Panc1 (cell line): ENCODE data around the gene SCN2A. TPM values are rescaled to one million over a fixed set of nuclear protein-coding genes. Genes with fewer than 3 reads are reported as not detected.
A peak's percentile ranks its signal among the peaks of the same experiment; 100 is the strongest.

Experiments used
- ATAC-seq: fragments of 200-7000 bp; cut with Tn5 transposase; 2 replicates; pipeline ENCODE4 v1.9.1; 2020; ENCODE audit warnings: mild to moderate bottlenecking, moderate library complexity
- BruUV-seq: library from RNA; stranded (reverse); fragments of 400-500 nt; replicated peaks from 2 replicates; lab custom pipeline; 2021; lab: Mats Ljungman, UMichigan
- CTCF ChIA-PET: fragments of 300-600 bp; sonication (Branson Sonifier 250); formaldehyde crosslinking; loops from one replicate; lab custom pipeline; 2022; ENCODE audit warnings: antibody characterized with exemption; lab: Charles Lee
- POLR2A ChIA-PET: fragments of 300-600 bp; sonication (Branson Sonifier 250); formaldehyde crosslinking; loops from one replicate; lab custom pipeline; 2022; ENCODE audit warnings: antibody characterized with exemption; lab: Charles Lee
- DNase-seq: peaks from one replicate; pipeline ENCODE4 v3.0.0-alpha.2; 2010; ENCODE audit warnings: low read depth, low spot score
- H3K27ac ChIP-seq: 2 replicates; pipeline ENCODE4 v1.5.1; 2011; ENCODE audit warnings: mild to moderate bottlenecking, low read length, inconsistent platforms
- H3K27me3 ChIP-seq: fragments of 200-500 bp; sonication (Bioruptor generic); 2 replicates; pipeline ENCODE4 v1.6.0; 2014; ENCODE audit warnings: low read length, inconsistent platforms; ENCODE audit not compliant: control insufficient read depth, insufficient read depth
- H3K36me3 ChIP-seq: fragments of 200-500 bp; sonication (Bioruptor generic); 2 replicates; pipeline ENCODE4 v1.5.1; 2014; ENCODE audit warnings: inconsistent platforms, mild to moderate bottlenecking, low read length, moderate library complexity; ENCODE audit not compliant: control insufficient read depth, insufficient read depth
- H3K4me1 ChIP-seq: 2 replicates; pipeline ENCODE4 v1.5.1; 2011; ENCODE audit warnings: inconsistent platforms, mild to moderate bottlenecking, low read length, moderate library complexity; ENCODE audit not compliant: control insufficient read depth, insufficient read depth
- H3K4me3 ChIP-seq, 2 experiments: 2 replicates each; pipeline ENCODE4 v1.5.1; 2011 to 2012; ENCODE audit warnings: low read depth in 2 of 2, low read length in 2 of 2, mild to moderate bottlenecking in 2 of 2, inconsistent platforms in 1 of 2, moderate library complexity in 1 of 2
- H3K9me3 ChIP-seq: fragments of 200-500 bp; sonication (Bioruptor generic); 2 replicates; pipeline ENCODE4 v1.5.1; 2014; ENCODE audit warnings: low read depth, mild to moderate bottlenecking, inconsistent platforms, low read length, moderate library complexity; ENCODE audit not compliant: control insufficient read depth, insufficient read depth
- POLR2AphosphoS5 ChIP-seq: IDR thresholded peaks from 2 replicates; pipeline ENCODE4 v1.6.1; 2012; ENCODE audit warnings: mild to moderate bottlenecking, low read depth, low read length, moderate library complexity
- REST ChIP-seq, 2 experiments: IDR thresholded peaks; 2 replicates each; pipeline ENCODE4 v1.6.1; 2011 to 2012; ENCODE audit warnings: low read depth in 2 of 2, control low read depth in 1 of 2, low read length in 1 of 2, mild to moderate bottlenecking in 1 of 2, moderate library complexity in 1 of 2; ENCODE audit not compliant: insufficient read depth in 1 of 2
- SIN3A ChIP-seq: IDR thresholded peaks from 2 replicates; pipeline ENCODE4 v1.6.1; 2012; ENCODE audit warnings: low read depth, mild to moderate bottlenecking, low read length, moderate library complexity, borderline replicate concordance; ENCODE audit not compliant: insufficient read depth
- TCF7L2 ChIP-seq: IDR thresholded peaks from 2 replicates; pipeline ENCODE4 v1.6.1; 2011; ENCODE audit warnings: mild to moderate bottlenecking, low read depth, low read length, inconsistent platforms
- in situ Hi-C: cut with HindIII; loops from 2 replicates; pipeline ENCODE4 v1.10.0; 2016; ENCODE audit warnings: low sequenced_read_pairs, low pct_unique_long_range_greater_than_20kb
- intact Hi-C: fragments of 100-400 bp; cut with micrococcal nuclease; formaldehyde crosslinking; loops from one replicate; pipeline ENCODE4 v1.10.0; 2022; ENCODE audit not compliant: unreplicated experiment
- total RNA-seq: library from RNA; stranded (reverse); gene quantifications from one replicate; pipeline ENCODE4 v1.2.1, GENCODE V29; 2021; ENCODE audit not compliant: unreplicated experiment
- TF ChIP-seq, protein P1 (sequence below): fragments of 450-650 bp; IDR thresholded peaks from 2 replicates; pipeline ENCODE4 v1.5.1; 2017; ENCODE audit warnings: mild to moderate bottlenecking

The SCN2A gene
- total RNA-seq, 1 experiment from 2014 or later: not detected

GRCh38 chr2:165203689-165204559 is 35.3 kb upstream of the SCN2A start, which contains the start of gene SCN3A:
Gene SCN3A, minus strand, starts transcription at chr2:165204050. Its CDS starts 27,656 bp downstream, at chr2:165176394.
- CTCF ChIA-PET: interaction anchor here (0.5 to 0.9 kb wide), 14 partner anchors 13 to 1320 kb away, joined by 3 to 11 read pairs (median 4); no protein-coding TSS in a partner anchor
- in situ Hi-C loops (no loop called here), intact Hi-C loops (loop anchor here (1.0 to 5.0 kb wide), 2 partner anchors 189 to 212 kb away; no protein-coding TSS in a partner anchor)
- POLR2A ChIA-PET: no interaction called here
- H3K27me3 ChIP-seq: no peaks in the 10 kb centered on the region
- TF ChIP-seq, protein P1, sequence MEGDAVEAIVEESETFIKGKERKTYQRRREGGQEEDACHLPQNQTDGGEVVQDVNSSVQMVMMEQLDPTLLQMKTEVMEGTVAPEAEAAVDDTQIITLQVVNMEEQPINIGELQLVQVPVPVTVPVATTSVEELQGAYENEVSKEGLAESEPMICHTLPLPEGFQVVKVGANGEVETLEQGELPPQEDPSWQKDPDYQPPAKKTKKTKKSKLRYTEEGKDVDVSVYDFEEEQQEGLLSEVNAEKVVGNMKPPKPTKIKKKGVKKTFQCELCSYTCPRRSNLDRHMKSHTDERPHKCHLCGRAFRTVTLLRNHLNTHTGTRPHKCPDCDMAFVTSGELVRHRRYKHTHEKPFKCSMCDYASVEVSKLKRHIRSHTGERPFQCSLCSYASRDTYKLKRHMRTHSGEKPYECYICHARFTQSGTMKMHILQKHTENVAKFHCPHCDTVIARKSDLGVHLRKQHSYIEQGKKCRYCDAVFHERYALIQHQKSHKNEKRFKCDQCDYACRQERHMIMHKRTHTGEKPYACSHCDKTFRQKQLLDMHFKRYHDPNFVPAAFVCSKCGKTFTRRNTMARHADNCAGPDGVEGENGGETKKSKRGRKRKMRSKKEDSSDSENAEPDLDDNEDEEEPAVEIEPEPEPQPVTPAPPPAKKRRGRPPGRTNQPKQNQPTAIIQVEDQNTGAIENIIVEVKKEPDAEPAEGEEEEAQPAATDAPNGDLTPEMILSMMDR: peak; percentile 80
- TF ChIP-seq REST (IDR thresholded peaks at IDR 0.05; ENCODE audit: insufficient read depth in 1 of 2, low read depth in 2 of 2, low read length in 1 of 2) (no peak), SIN3A (no peak), POLR2AphosphoS5 (no peak), TCF7L2 (no peak)
- H3K4me1 ChIP-seq: no peaks in the 10 kb centered on the region
- ATAC-seq (no peak), DNase-seq (peak; percentile 22)
- no peak within 1 kb of the TSS for H3K4me3 ChIP-seq
- no TSS peak for BruUV-seq
- no peaks in the 10 kb centered on the region for H3K36me3 ChIP-seq
- no peak within 1 kb of the TSS for H3K27ac ChIP-seq
- no peaks in the 10 kb centered on the region for H3K9me3 ChIP-seq

DNA sequence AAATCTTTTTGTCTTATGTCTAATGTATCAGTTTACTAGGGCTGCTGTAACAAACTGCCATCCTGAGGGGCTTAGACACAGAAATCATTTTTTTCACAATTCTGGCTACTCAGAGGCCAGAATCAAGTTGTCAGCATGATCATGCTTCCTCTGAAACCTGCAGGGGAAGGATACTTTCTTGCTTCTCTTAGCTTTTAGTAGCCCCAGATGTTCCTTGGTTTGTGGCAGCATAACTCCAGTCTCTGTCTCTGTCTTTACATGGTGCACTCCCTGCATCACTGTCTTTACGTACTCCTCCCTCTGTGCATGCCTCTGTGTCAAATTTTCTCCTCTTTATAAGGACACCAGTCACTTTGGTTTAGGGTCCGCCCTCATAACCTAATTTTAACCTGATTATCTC is 33.3 kb upstream of the SCN2A start:
- in situ Hi-C loops: no loop called here
- no peak overlapping the region for H3K27ac ChIP-seq
- TF ChIP-seq SIN3A: no peak
- TF ChIP-seq REST (IDR thresholded peaks at IDR 0.05; ENCODE audit: insufficient read depth in 1 of 2, low read depth in 2 of 2, low read length in 1 of 2): no peak
- no peak for TF ChIP-seq TCF7L2
- TF ChIP-seq, protein P1: no peak
- no peak for TF ChIP-seq POLR2AphosphoS5
- H3K4me1 ChIP-seq: no peaks in the 10 kb centered on the region
- BruUV-seq: no TSS peak
- ChIA-PET POLR2A (no interaction called here), CTCF (no interaction called here)
- ATAC-seq (no peak), DNase-seq (no peak)
- no peak overlapping the region for H3K4me3 ChIP-seq
- H3K27me3 ChIP-seq: no peaks in the 10 kb centered on the region
- intact Hi-C loops: no loop called here
- H3K9me3 ChIP-seq: no peaks in the 10 kb centered on the region
- no peaks in the 10 kb centered on the region for H3K36me3 ChIP-seq
